SU-DHL-6 (cell line): Measurements from ENCODE around the gene KCNN3.

Experiments
- H2AFZ ChIP-seq: fragments of 200-600 bp; sonication (generic); 2 replicates; pipeline ENCODE4 v1.6.1; 2014; ENCODE audit warnings: low read depth, mild to moderate bottlenecking, moderate library complexity, mixed read lengths, antibody characterized with exemption, low read length; ENCODE audit not compliant: severe bottlenecking
- H3F3A ChIP-seq: fragments of 200-600 bp; shearing (Covaris generic); 2 replicates; pipeline ENCODE4 v1.6.0; 2016; ENCODE audit warnings: antibody characterized with exemption, mild to moderate bottlenecking; ENCODE audit not compliant: insufficient read depth
- H3K27ac ChIP-seq: fragments of 200-600 bp; sonication (generic); 2 replicates; pipeline ENCODE4 v1.5.1; 2016; ENCODE audit warnings: low read depth, mild to moderate bottlenecking, low read length, moderate library complexity, mixed read lengths
- H3K27me3 ChIP-seq: fragments of 200-600 bp; sonication (generic), shearing (Covaris generic); 2 replicates; pipeline ENCODE4 v1.6.0; 2014; ENCODE audit warnings: mild to moderate bottlenecking, low read length
- H3K36me3 ChIP-seq: fragments of 200-600 bp; sonication (generic); 2 replicates; pipeline ENCODE4 v1.6.1; 2014; ENCODE audit warnings: mild to moderate bottlenecking, low read length, mixed read lengths
- H3K4me2 ChIP-seq: fragments of 300-600, 200-600 bp; shearing (Covaris generic), sonication (generic); 2 replicates; pipeline ENCODE4 v1.6.0; 2014; ENCODE audit warnings: low read length, low read depth, mild to moderate bottlenecking; ENCODE audit not compliant: poor library complexity, severe bottlenecking
- H3K4me3 ChIP-seq: fragments of 200-600 bp; sonication (generic); 2 replicates; pipeline ENCODE4 v1.5.1; 2014; ENCODE audit warnings: antibody characterized with exemption, low read length, mild to moderate bottlenecking, mixed read lengths; ENCODE audit not compliant: insufficient read depth, poor library complexity, severe bottlenecking
- H3K79me2 ChIP-seq: fragments of 200-600 bp; sonication (generic); 2 replicates; pipeline ENCODE4 v1.6.1; 2014; ENCODE audit warnings: mild to moderate bottlenecking, low read length, moderate library complexity; ENCODE audit not compliant: insufficient read depth
- H3K9ac ChIP-seq: fragments of 200-600 bp; sonication (generic); 2 replicates; pipeline ENCODE4 v1.7.0; 2014; ENCODE audit warnings: mild to moderate bottlenecking, low read length
- H3K9me2 ChIP-seq: fragments of 200-600 bp; sonication (generic); replicated peaks from 2 replicates; pipeline ENCODE4 v1.6.1; 2014; ENCODE audit warnings: low read length; ENCODE audit not compliant: insufficient read depth
- H3K9me3 ChIP-seq: fragments of 200-600 bp; sonication (generic); 2 replicates; pipeline ENCODE4 v1.6.1; 2014; ENCODE audit warnings: low read length, mixed read lengths; ENCODE audit not compliant: insufficient read depth
- H4K20me1 ChIP-seq: fragments of 200-600 bp; sonication (generic); 2 replicates; pipeline ENCODE4 v1.6.1; 2014; ENCODE audit warnings: low read depth, mild to moderate bottlenecking, antibody characterized with exemption, low read length, moderate library complexity, mixed read lengths
- EZH2phosphoT487 ChIP-seq: fragments of 200-600 bp; sonication (generic), shearing (Covaris generic); conservative IDR thresholded peaks from 2 replicates; pipeline ENCODE4 v1.6.1; 2018; ENCODE audit warnings: mild to moderate bottlenecking, antibody characterized with exemption, low read length, moderate library complexity, mixed read lengths
- TF ChIP-seq, protein P1 (sequence below): fragments of 200-600 bp; sonication (generic); IDR thresholded peaks from one replicate; pipeline ENCODE4 v1.5.1; 2017; ENCODE audit warnings: antibody characterized with exemption, mild to moderate bottlenecking, low read length, moderate library complexity; ENCODE audit not compliant: insufficient read depth, poor library complexity, severe bottlenecking

The KCNN3 gene

DNA sequence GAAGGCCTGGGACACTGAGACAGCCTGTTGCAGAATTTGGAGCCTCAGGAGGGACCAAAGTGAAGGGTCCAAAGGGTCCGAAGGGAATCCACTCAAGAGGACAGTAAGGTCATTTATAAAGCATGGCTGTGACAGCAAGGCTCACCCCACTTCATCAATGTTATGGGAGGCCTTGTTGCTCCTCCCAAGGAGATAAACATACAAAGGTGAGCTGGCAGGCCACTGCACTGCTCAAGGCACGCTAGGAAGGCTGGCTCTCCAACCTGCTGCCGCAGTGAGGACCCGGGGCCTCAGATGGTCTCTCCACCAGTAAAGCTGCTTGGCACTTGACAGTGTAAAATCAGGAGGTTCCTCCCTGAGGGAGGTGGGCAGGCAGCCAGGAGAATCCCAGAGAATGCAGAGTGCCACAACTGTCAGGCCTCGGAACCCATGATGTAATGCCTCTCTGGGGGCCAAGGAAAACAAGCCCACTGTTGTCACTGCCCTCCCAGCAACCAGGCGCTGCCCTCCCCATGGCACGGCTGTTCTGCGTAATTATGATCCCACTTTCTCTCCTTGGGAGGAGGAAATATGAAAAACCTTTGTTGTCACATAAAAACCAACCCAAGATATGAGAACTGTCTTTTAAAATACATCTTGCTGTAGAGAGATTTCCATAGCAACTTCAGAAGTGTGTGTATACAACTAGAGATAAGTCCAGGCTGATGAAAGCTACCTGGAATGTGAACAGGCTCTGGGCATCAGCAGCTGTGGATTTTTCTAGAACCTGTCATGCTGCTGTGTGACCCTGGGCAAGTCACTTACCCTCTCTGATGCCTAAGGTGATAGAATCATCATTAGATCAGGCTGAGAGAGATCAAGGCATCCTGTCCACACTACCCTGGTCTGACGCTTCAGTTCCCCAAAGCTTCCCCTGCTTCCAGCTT is 102.5 kb downstream of the KCNN3 start:
- H3K36me3 ChIP-seq: no peaks in the 10 kb centered on the region
- H4K20me1 ChIP-seq: no peaks in the 10 kb centered on the region
- H3K27me3 ChIP-seq: no peaks in the 10 kb centered on the region
- no peaks in the 10 kb centered on the region for H3K9me3 ChIP-seq
- H3F3A ChIP-seq: no peaks in the 10 kb centered on the region
- H2AFZ ChIP-seq: no peak overlapping the region
- TF ChIP-seq, protein P1, sequence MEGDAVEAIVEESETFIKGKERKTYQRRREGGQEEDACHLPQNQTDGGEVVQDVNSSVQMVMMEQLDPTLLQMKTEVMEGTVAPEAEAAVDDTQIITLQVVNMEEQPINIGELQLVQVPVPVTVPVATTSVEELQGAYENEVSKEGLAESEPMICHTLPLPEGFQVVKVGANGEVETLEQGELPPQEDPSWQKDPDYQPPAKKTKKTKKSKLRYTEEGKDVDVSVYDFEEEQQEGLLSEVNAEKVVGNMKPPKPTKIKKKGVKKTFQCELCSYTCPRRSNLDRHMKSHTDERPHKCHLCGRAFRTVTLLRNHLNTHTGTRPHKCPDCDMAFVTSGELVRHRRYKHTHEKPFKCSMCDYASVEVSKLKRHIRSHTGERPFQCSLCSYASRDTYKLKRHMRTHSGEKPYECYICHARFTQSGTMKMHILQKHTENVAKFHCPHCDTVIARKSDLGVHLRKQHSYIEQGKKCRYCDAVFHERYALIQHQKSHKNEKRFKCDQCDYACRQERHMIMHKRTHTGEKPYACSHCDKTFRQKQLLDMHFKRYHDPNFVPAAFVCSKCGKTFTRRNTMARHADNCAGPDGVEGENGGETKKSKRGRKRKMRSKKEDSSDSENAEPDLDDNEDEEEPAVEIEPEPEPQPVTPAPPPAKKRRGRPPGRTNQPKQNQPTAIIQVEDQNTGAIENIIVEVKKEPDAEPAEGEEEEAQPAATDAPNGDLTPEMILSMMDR: no peak
- no peak for TF ChIP-seq EZH2phosphoT487
- H3K9ac ChIP-seq: no peak overlapping the region
- no peak overlapping the region for H3K4me3 ChIP-seq
- no peaks in the 10 kb centered on the region for H3K79me2 ChIP-seq
- H3K27ac ChIP-seq: no peak overlapping the region
- H3K9me2 ChIP-seq: no peaks in the 10 kb centered on the region
- H3K4me2 ChIP-seq: no peak overlapping the region

DNA sequence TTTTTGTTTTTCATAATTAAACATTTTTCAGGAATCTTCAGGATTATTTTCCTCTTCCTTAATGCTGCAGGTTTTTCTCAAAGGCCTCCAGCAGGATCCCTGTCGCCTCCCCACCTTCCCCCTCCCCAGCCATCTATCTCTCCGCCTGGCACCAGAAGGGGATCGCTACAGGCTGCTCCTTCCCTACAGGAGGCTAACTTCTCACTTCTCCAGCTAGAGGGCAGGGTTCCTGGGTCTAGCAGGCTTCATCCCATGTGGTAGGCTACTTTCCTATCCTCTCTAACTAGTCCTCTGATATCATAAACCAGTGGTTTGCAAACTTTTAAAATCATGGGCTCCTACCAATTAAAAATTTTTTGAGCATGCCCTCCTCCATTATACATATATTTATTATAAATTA is 104.1 kb downstream of the KCNN3 start:
- no peak overlapping the region for H3K27ac ChIP-seq
- no peak for TF ChIP-seq EZH2phosphoT487
- TF ChIP-seq, protein P1: no peak
- no peaks in the 10 kb centered on the region for H3K9me3 ChIP-seq
- H3K4me2 ChIP-seq: no peak overlapping the region
- H3K27me3 ChIP-seq: no peaks in the 10 kb centered on the region
- no peaks in the 10 kb centered on the region for H3K79me2 ChIP-seq
- no peaks in the 10 kb centered on the region for H3F3A ChIP-seq
- H2AFZ ChIP-seq: no peak overlapping the region
- H4K20me1 ChIP-seq: no peaks in the 10 kb centered on the region
- H3K9ac ChIP-seq: no peak overlapping the region
- no peaks in the 10 kb centered on the region for H3K36me3 ChIP-seq
- no peak overlapping the region for H3K4me3 ChIP-seq
- no peaks in the 10 kb centered on the region for H3K9me2 ChIP-seq

DNA sequence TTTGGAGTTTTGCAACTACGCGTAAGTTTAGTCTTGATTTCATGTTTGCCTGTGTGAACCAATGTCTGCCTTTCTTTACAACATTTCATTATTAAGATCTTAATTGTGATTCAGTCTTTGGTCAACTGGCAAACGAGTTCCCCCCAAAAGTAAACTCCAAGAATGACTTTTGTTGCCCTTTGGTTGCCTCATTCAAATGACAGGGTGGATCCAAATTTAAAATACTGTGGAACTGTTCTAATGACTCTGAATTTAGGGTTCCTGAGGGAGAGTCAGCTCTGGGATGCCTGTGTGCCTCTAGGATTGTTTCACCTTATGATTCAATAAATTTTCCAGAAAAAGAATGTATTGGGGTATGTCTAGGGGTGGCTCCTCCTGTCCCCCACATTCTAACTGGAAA is 105.3 kb downstream of the KCNN3 start:
- Histone ChIP-seq H3K27ac (no peak overlapping the region), H3K4me2 (no peak overlapping the region), H3K79me2 (no peaks in the 10 kb centered on the region), H3K9ac (no peak overlapping the region), H4K20me1 (no peaks in the 10 kb centered on the region), H3K36me3 (no peaks in the 10 kb centered on the region), H3K9me2 (no peaks in the 10 kb centered on the region), H3K27me3 (no peaks in the 10 kb centered on the region), H2AFZ (no peak overlapping the region), H3K4me3 (no peak overlapping the region), H3K9me3 (no peaks in the 10 kb centered on the region), H3F3A (no peaks in the 10 kb centered on the region)
- TF ChIP-seq, protein P1: no peak
- no peak for TF ChIP-seq EZH2phosphoT487
